ENCODE measurements around the gene CABCOCO1.

The CABCOCO1 gene

GRCh38 chr10:61632057-61632670 lies 30.6 kb upstream of the CABCOCO1 start:
- TF ChIP-seq GATA2 (IDR thresholded peaks at IDR 0.05; ENCODE audit: low read depth, low read length): no peak
- TF ChIP-seq GATA3 (IDR thresholded peaks at IDR 0.05; ENCODE audit: low read depth, low read length): no peak

DNA sequence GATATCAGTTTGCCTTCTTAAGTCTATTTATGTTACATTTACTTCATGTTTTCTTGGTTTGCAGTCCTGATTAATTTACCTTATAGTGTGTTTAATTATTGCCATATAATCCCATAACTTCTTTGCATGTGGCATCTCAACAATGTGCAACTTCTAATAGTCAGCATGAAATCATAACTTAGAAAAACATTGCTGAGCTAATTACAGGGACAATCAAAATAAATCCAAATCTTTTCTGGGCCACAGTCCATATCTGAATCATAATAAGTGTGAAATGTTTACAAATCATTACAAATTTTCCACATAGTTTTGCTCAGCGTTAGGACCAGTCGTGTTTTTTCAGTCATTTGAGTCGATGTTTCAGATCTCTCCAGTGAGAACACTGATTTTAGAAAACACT lies 29.1 kb upstream of the CABCOCO1 start:
- TF ChIP-seq GATA3 (IDR thresholded peaks at IDR 0.05; ENCODE audit: low read depth, low read length) (no peak), GATA2 (IDR thresholded peaks at IDR 0.05; ENCODE audit: low read depth, low read length) (no peak)

DNA sequence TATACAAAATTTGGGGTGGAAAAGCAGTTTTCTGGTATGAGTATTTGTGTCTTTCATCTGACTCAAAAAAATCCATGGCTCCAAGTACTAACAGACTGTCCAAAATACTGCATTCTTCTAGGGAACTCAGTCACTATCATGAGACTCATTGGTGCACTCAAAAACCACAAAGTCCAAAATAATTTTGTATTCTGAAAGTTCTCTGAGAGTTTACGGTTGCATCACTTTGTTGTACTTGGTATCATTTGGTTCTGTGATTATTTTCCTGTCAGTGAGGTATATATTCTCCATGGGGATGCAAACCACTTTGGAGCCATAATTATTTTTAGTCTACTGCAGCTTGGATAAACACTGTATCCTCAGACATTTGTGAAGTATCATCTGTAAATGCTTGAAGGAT lies 28.0 kb upstream of the CABCOCO1 start:
- no peak for TF ChIP-seq GATA3 (IDR thresholded peaks at IDR 0.05; ENCODE audit: low read depth, low read length)
- TF ChIP-seq GATA2 (IDR thresholded peaks at IDR 0.05; ENCODE audit: low read depth, low read length): no peak

DNA sequence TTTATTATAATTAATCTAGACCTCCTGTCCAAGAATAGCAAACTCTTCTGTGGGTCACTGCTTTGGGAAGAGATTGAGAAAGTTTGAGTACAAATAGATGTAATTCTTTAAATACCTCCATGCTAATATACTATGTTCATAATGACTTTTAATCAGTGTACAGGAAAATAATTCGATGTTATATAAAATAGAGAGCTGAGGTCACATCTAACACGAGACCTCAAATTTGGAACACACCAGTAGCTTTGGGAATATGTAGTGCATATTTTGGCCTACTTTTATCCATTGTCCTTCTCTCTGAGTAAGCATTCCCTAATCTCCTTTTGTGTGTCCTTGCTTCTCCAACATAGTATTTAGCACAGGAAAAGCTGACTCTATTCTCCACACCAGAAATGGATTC lies 27.3 kb upstream of the CABCOCO1 start:
- TF ChIP-seq GATA2 (IDR thresholded peaks at IDR 0.05; ENCODE audit: low read depth, low read length): no peak
- no peak for TF ChIP-seq GATA3 (IDR thresholded peaks at IDR 0.05; ENCODE audit: low read depth, low read length)

- TF ChIP-seq GATA3 (IDR thresholded peaks at IDR 0.05; ENCODE audit: low read depth, low read length) (no peak), GATA2 (IDR thresholded peaks at IDR 0.05; ENCODE audit: low read depth, low read length) (no peak)
These were observed 26.8 kb upstream of the CABCOCO1 start for GRCh38 chr10:61635932-61636331.

DNA sequence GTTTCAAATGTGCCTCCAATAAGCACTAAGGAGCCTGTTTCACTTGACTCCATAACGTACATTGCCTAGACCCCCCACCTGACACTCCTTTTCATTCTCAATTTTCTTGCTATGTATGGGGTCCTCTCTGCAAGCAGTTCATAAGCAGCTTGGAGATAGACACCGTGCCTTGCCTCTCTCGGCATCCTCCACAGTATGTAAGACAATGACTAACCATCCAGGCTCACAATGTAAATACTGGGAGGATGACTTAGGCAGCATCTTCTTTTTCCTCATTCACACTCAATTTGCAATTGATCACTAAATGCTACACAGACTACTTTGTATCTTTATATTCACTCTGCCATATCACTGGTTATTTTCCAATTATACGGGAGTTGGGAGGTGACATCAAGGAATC lies 22.8 kb upstream of the CABCOCO1 start:
- TF ChIP-seq GATA2 (IDR thresholded peaks at IDR 0.05; ENCODE audit: low read depth, low read length): no peak

GRCh38 chr10:61640856-61641255 lies 21.9 kb upstream of the CABCOCO1 start:
- TF ChIP-seq GATA3 (IDR thresholded peaks at IDR 0.05; ENCODE audit: low read depth, low read length) (no peak), GATA2 (IDR thresholded peaks at IDR 0.05; ENCODE audit: low read depth, low read length) (no peak)

DNA sequence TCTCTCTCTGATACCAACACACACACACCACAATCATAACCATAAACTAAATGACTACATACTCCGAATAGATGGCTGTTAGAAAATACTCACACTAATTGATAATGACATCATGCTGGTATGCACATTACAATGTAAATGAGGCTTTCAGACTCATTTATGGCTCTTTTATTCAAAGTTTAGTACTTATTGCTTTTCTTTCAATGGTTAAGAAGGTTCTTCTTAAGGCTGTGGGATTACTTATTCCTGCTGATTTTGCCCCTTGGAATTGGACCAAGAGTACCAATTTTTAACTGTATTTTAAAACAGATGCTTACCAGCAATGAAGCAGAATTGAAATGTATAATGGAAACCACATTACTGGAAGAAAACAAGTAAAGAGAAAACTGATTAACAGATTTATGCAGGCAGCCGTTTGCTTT lies 20.6 kb upstream of the CABCOCO1 start:
- no peak for TF ChIP-seq GATA3 (IDR thresholded peaks at IDR 0.05; ENCODE audit: low read depth, low read length)

GRCh38 chr10:61642676-61643075 lies 20.1 kb upstream of the CABCOCO1 start:
- TF ChIP-seq GATA2 (IDR thresholded peaks at IDR 0.05; ENCODE audit: low read depth, low read length) (no peak), GATA3 (IDR thresholded peaks at IDR 0.05; ENCODE audit: low read depth, low read length) (no peak)

GRCh38 chr10:61643316-61643751 lies 19.4 kb upstream of the CABCOCO1 start:
- TF ChIP-seq GATA2 (IDR thresholded peaks at IDR 0.05; ENCODE audit: low read depth, low read length): no peak
- no peak for TF ChIP-seq GATA3 (IDR thresholded peaks at IDR 0.05; ENCODE audit: low read depth, low read length)

- TF ChIP-seq GATA3 (IDR thresholded peaks at IDR 0.05; ENCODE audit: low read depth, low read length) (no peak), GATA2 (IDR thresholded peaks at IDR 0.05; ENCODE audit: low read depth, low read length) (no peak)
These were observed 9.0 kb upstream of the CABCOCO1 start for GRCh38 chr10:61653699-61654098.

GRCh38 chr10:61655335-61655851 lies 7.3 kb upstream of the CABCOCO1 start:
- TF ChIP-seq GATA2 (IDR thresholded peaks at IDR 0.05; ENCODE audit: low read depth, low read length) (no peak), GATA3 (IDR thresholded peaks at IDR 0.05; ENCODE audit: low read depth, low read length) (no peak)

GRCh38 chr10:61663466-61663865 lies 737 bp downstream of the CABCOCO1 start:
- TF ChIP-seq GATA2 (IDR thresholded peaks at IDR 0.05; ENCODE audit: low read depth, low read length) (no peak), GATA3 (IDR thresholded peaks at IDR 0.05; ENCODE audit: low read depth, low read length) (no peak)

GRCh38 chr10:61664985-61665384 lies 2.3 kb downstream of the CABCOCO1 start:
- no peak for TF ChIP-seq GATA2 (IDR thresholded peaks at IDR 0.05; ENCODE audit: low read depth, low read length)
- TF ChIP-seq GATA3 (IDR thresholded peaks at IDR 0.05; ENCODE audit: low read depth, low read length): no peak

- TF ChIP-seq GATA3 (IDR thresholded peaks at IDR 0.05; ENCODE audit: low read depth, low read length) (peak; percentile 47), GATA2 (IDR thresholded peaks at IDR 0.05; ENCODE audit: low read depth, low read length) (peak; percentile 9; the same call in 1 of the 2 replicates)
These were observed 6.5 kb downstream of the CABCOCO1 start for GRCh38 chr10:61669161-61669725.

Measured in SH-SY5Y (cell line).